Measurements from ENCODE around the gene POT1.

Gene POT1

DNA sequence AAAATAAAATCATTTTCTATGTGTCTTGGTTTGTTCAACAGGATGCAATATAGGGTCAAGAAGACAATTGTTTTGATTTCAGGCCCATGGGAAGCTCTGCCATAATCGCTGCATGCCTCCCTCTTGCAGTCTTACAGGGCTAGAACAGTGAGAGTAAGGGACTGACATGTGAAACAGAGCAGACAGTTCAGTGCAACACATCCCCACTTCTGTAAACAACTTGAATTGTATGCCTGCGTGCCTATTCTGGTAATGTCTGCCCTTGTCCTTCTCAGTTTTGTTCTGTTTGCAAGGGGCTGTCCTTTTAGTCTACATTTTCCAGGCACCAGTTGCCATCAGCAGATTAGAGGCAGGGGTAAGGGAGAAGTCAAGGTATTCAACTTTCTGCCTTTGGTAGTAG, 129.2 kb downstream of the POT1 start:
- no peak for DNase-seq

DNA sequence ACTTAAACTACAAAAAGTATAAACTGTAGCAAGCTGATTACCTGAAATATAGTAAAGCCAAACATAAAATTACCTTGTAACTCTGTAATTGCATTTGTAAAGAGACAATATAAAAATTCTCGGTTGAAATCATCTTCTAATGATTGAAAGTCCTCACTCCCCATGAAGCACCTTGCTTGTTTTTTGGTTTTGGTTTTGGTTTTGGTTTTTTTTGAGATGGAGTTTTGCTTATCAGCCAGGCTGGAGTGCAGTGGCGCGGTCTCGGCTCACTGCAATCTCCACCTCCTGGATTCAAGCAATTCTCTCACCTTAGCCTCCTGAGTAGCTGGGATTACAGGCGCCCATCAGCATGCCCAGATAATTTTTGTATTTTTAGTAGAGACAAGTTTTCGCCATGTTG, 130.2 kb downstream of the POT1 start:
- no peak for DNase-seq

DNA sequence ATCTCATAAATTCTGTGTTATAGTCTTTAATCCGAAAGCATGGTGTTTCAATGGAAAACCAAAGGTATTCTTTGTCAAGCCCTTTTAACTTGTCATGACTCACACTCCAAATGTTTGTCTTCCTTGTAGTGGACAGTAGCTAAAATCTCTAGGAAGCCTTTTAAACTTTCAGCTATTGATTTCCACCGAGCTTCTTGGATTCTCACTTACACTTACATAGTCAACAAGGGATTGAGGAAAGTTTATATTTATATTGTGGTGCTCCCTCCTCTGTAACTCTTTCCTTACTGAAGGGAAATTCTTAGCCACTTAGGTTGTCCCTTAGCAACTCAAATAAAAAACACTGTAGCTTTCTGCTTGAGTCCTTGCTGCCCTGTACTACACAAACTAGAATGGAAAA, 132.9 kb downstream of the POT1 start:
- no peak for DNase-seq

DNA sequence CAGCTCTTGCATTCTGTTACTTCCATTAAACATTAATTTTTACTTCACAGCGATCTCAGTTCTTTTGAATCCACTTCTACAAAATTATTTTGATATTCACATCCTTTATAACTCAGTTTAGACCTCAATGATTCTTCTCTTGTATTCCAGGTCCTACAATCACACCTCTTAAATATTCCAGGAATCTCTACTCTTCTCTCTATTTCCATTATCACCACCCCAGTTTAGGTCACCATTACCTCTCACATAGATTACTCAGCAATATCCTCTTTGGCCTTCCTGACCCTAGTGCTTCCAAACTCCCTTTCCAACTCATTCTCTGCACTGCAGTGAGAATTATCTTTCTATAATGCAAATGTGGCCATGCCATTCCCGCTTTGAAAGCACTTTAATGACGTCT, 136.9 kb downstream of the POT1 start:
- DNase-seq, result no peak

DNA sequence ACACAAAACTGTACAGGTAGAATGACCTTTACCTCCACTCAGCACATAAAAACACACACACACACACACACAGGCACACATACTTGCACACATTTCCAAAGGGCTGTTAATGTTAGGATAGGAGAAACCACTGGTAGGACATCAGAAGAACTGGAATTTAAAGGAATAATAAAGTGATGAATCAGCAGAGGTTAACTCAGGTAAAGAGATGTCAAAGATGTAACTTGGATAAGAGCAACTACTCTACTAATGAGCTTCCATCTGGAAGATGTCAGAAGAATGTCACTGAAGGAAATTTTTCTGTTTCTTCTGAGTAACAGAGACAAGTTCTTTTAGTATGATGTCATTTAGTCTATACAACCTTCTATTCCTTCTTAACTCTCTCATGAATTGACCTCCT, 137.6 kb downstream of the POT1 start:
- no peak for DNase-seq

DNA sequence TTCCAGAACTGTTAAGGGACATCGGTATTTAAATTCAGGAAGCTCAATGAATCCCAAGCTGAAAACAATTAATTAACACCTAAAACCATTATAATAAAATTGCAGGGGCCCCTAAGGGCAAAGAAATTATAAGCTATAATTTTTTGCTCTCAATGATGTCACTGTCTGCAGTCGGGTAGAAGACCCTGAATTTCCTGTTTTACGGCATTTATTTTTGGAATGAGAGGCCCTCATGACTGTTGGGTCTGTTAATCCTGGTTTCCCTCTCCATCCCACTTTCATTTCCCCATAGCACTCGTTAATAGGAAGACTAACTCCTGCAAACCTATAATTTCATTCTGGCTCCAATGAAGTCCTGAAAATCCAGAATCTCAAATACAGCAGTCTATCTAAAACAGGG, 138.2 kb downstream of the POT1 start:
- DNase-seq, result no peak

DNA sequence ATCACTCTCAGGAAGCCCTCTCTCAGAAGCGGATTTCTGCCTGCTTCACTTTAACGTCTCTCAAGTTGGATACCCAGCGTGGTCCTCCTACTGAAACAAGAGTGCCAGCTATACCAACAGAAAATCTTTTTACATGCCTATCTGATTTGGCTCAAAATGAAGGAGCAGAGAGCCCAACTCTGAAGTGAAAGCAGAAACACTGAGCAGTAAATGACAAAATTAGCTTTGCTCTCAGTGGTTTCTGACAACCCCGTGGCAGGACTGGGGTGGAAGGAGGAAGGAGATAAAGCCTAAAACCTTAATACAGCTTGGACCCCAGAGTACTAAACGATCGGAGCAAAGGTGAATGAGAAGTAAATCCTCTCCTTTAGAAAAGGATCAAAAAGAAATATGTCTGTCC, 139.0 kb downstream of the POT1 start:
- DNase-seq, result no peak

DNA sequence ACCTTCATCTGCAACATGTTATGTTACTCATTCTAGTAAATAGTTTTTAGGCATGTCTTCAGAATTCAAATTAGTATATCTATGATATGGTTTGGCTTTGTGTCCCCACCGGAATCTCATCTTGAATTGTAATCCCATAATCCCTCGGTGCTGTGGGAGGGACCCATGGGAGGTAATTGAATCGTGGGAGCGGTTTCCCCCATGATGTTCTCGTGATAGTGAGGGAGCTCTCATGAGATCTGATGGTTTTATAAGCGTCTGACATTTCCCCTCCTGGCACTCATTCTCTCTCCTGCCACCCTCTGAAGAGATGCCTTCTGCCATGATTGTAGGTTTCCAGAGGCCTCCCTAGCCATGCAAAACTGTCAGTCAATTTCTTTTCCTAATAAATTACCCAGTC, 143.6 kb downstream of the POT1 start:
- DNase-seq, result no peak

DNA sequence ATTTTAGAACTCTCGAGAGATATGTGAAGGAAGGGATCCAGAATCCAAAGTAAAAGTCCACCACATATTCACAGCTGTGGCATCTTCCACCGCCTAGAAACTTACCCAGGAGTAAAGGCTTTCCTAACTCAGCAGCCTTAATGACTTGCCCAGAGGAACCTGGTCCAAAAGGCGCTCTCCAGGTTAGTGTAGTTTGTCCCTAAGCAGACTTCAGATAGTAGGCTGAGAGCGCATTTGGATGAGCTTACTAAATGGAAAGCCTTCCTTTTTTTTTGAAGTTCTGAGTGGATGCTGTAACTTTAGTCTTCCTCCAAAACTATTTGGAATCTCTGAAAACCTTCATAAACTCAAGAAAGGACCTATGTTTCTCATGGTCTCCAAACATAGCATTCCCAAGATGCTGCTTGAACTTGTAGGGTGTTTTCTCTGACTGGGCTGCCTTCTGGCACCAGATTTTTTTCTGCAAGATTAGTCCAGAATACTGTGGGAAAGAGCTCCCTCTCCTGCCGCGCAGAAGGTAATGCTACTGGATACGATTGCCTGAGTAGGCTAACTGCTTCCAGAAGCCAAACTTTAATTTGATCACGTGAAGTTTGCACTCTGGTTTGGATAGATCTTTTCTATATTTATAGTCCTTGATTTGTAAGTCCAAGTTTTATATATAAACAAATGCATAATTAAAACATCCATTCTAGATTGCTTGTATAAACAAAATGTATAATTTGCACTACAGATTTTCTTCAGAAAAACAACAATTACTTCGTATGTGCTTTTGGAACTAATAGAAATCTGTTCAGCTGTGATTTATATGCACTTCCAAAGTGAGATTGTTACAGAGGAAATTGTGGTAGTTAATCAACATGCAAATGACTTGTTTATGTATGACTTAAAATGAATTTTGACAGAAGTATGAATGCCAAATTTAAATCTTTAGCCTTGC, 144.5 kb downstream of the POT1 start:
- peak; percentile 9 for DNase-seq

DNA sequence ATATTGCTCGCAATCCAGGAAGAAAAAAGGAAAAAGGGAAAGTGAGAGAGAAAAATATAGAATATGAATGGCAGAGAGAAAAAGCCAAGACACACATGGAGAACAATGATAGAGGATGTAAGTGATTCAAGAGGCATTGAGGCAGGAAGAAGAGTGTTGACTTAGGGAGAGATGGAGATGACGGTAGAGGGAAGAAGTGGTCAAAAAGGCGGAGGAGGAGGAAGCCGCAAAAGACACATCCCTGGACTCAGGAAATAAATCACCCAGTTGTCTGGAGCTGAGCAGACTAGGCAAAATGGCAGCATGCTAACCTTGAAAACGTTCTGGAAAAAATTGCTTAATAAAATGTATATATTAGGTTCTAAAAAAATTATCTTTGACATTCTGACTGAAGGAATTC, 146.4 kb downstream of the POT1 start:
- no peak for DNase-seq

DNA sequence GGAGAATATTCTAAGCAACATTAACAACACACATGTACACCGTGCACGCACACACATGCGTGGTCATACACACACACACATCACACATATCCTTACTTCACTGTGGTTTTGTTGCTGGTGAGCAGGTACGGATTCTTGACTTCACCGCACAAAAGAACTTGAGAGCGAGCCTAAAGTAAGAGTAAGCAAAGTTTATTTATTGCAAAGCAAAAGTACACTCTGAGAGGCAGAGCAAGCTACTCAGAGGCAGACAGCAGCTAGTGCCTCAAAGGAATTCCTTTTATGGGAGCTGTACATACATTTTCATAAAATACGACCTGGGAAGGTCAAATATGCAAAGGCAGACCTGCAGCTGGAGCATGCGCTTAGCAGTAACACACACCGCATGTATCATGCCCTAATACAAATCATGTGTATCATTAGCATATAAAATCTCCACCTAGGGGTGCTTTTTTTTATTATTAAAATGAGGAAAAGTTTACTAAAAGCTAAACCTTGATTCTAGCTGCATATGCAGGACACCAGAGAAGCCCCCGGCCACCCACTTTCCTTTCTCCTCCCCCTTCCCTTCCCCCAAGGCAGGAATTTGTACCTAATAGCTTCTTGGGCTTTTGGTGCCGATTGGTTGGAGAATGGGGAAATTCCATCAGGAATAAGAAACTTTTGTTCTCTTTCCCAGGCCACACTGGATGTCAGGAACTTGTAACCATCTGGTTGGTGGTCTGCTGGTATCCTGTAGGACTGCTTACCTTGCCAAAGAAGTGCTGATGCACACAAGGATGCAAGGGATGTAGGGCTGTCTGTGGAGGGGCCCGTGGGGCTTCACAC, 147.5 kb downstream of the POT1 start:
- no peak for DNase-seq

DNA sequence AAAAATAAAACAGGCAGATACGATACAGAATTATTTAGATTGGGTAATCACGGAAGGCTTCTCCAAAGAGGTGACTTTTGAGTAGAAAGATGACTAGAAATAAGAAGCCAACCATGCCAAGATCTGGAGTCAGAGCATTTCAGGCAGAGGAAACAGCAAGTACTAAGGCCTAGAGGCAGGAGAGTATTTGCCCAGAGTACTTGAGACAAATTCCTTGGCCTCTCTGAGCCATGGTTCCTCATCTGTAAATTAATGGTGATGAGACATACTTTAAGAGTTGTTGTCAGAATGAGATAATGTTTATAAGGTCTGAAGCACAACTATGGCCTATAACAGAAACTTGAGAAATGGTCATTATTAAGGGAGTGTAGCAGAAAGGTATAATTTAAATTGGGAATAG, 148.2 kb downstream of the POT1 start:
- DNase-seq, result no peak

DNA sequence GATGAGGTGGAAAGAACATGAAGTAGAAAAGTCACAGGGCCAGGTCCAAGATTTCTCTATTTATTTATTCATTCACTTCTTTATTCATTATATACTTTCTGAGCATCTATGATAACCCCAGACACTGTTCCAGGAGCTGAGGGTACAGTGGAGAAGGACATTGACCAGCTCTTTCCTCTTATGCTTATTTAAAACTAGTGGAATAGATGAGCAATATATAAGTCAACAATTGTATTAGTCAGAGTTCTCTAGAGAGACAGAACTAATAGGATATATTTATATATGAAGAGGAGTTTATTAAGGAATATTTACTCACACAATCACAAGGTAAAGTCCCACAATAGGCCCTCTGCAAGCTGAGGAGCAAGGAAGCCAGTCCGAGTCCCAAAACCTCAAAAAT, 149.0 kb downstream of the POT1 start:
- DNase-seq, result no peak

DNA sequence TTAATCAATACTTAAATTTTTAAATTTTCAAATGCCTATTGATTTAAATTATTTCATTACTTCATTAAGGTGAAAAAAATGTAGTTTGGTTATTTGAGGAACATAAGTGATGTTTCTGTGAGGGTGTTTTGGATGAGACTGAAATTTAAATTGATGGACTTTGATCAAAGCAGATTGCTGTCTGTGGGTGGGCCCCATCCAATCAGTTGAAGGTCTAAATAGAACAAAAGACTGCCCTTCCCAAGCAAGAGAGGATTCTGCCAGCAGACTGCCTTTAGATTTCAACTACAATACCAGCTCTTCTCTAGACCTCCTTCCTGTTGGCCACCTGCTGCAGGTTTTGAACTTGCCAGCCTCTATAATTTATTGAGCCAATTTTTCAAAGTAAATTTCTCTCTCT, 149.6 kb downstream of the POT1 start:
- no peak for DNase-seq

DNA sequence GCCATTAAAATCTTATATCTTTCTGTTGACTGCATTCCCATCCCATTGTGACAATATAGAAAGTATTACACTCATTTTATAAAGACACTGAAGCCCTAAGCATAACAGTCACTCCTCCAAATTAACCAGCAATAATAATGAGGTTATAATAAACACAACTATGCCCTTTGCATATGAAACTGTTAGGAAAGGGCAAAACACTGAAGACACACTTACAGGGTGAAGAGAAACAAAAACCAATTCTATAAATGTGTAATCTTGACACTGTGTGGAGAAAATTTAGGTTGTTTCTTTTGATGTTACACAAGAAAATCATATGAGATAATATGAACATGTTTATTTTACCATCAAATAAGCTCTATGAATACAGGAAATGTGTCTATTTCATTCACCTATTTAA, 150.0 kb downstream of the POT1 start:
- DNase-seq, result no peak

DNA sequence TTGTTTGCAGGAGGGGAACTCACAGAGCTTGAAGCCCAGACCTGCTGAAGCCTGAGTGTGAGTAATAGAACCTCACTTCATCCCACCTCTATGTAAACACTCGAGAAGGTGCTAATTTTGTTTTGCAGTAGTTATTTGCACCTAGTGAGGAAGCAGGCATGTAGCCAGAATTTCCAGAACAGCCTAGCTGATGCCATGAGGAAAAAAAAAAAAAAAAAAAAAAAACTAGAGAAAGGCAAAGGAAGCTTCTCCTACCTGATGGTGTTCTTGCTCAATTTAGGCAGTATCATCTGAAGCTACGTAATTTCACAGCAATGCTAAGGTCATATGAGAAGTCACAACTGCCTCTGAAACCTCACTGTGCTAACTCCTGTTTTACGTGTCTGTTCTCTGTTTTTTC, 150.4 kb downstream of the POT1 start:
- no peak for DNase-seq

DNA sequence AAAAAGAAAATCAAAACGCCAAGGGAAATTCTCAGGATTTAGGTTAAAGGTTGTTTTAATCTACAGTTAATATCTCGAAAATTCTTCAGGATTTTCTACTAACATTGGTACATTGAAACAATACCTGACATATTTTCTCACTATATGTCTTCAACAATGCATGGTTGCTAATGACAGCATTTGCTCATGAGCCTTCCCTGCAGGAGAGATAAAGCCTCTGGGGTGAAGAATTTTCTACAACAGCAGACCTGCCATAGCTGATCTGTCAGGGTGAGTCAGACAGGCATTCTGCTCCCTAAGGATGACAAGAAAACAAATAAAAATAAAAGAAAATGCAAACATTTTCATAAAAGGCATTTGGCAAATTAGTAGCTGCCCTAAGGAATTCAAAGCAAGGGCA, 152.4 kb downstream of the POT1 start:
- DNase-seq, result no peak

DNA sequence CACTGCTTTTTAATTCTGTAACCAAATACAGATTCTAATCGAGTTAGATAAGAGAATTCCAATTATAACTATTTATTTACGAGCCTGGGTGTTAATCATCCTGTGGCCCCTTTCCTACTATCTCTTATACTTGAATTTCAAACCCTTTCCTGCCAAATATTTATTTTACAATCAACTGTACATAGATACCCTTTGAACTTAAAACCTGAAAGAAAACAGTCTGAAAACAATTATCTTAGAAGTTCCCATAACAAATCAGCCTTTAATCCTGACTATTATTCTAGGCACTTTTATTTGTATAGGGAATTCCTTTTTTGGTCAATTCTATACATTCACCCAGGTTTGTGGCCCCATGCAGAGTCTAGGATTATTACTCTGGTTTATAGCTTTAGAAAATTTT, 153.5 kb downstream of the POT1 start:
- DNase-seq, result no peak

DNA sequence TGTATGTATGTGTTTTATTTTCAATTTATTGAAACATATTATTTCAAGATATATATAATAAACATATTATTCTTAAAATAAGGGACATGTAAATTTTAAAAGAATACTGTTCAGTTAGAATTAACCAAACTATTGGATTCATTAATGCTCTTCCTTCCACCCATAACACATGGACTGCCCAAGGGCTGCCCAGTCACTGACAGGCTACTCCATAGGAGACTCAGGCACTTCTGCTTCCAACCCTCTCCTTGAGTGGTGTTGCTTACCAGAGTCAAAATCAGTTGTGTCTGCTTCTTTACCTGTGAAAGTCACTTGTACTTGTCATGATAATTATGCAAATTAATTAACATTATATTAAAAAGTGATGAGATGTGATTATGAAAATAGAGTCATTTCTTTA, 154.2 kb downstream of the POT1 start:
- no peak for DNase-seq

DNA sequence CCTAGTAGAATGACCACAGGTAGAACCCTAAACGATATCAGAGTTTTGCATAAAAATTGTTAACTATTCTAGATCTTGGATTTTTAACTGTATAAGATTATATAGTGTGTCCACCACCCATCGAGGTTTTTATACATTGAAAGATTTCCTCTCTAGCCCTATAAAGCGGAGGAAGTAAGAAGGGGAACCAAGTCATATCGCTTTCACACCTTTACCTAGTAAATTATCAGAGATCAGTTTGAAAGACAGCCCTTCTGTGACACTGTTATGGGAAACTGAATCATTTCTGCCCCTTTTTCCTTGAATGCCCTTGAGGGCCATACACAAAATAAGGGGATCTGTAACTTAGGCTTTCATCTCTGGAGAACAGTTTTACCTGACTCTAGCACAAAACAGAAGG, 155.7 kb downstream of the POT1 start:
- DNase-seq, result no peak

DNA sequence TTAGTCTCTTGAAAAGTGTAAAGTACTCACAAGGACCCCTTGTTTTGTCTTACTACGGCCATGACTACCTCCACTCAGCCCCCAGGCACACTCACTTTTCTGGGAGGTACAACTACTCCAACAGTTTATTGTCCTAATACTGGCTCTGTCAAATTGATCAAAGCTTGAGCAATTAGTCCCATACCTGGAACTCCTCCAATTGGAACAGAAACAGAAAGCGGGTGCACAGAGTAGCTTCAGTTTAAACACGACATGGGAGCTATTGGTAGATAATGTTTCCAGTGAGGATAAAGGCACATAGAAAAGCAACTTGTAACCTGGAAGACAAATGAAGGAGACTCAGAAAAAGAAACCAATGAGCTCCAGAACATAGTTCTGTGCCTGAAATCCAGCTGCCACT, 156.3 kb downstream of the POT1 start:
- no peak for DNase-seq
